Erythroblast (primary cell): ENCODE measurements around the gene SH3D21.

Source experiments
- GATA1 ChIP-seq: IDR thresholded peaks from 2 replicates; pipeline ENCODE4 v1.6.1; 2011; ENCODE audit warnings: low read depth, mild to moderate bottlenecking, control low read depth, low read length, moderate library complexity
- POLR2A ChIP-seq: IDR thresholded peaks from 2 replicates; pipeline ENCODE4 v1.6.1; 2011; ENCODE audit warnings: mild to moderate bottlenecking, low read length

- no peak for TF ChIP-seq POLR2A
- TF ChIP-seq GATA1, result no peak
These were observed 33.4 kb downstream of the SH3D21 start for GRCh38 chr1:36339615-36340014.
